K562 (cell line): ENCODE data around the gene HINT3. TPM values are rescaled to one million over a fixed set of nuclear protein-coding genes. Genes with fewer than 3 reads are reported as not detected.
A peak's percentile ranks its signal among the peaks of the same experiment; 100 is the strongest.

Experiments
- ATAC-seq: fragments of 200-7000 bp; cut with Tn5 transposase; 3 replicates; pipeline ENCODE4 v1.9.1; 2020; ENCODE audit warnings: moderate library complexity
- BruUV-seq: library from RNA; stranded (reverse); fragments of 400-500 nt; replicated peaks from 2 replicates; lab custom pipeline; 2021; lab: Mats Ljungman, UMichigan
- CTCF ChIA-PET: fragments of 300-600 bp; formaldehyde crosslinking; extraction: SDS; loops from one replicate; lab custom pipeline; 2021; ENCODE audit warnings: low intra/inter-chr PET ratio; lab: Yijun Ruan, JAX
- POLR2A ChIA-PET: fragments of 300-600, 350-650 bp; sonication (Branson Sonifier 250); formaldehyde crosslinking; extraction: SDS; loops from one replicate; lab custom pipeline; 2021; ENCODE audit warnings: antibody characterized with exemption, inconsistent platforms; lab: Yijun Ruan, JAX
- DNase-seq, 4 experiments: peaks; one replicate each; pipeline versions ENCODE4 v3.0.0 to v3.0.0-alpha.2; 2011 to 2018; ENCODE audit warnings: low spot score in 3 of 4, mixed read lengths in 3 of 4; ENCODE audit errors: extremely low read depth in 1 of 4
- FAIRE-seq: peaks from 2 replicates; lab custom pipeline; 2011; peaks lifted over from hg19 to GRCh38; lab: Jason Lieb, UNC
- H2AFZ ChIP-seq: 2 replicates; pipeline ENCODE4 v1.6.0; 2011; ENCODE audit warnings: low read depth, low read length, control low read depth, inconsistent platforms
- H3K27ac ChIP-seq: fragments of 200-600 bp; 3 replicates; pipeline ENCODE4 v1.8.0; 2011; ENCODE audit warnings: low read depth, mild to moderate bottlenecking, control low read depth, inconsistent platforms, low read length, moderate library complexity, mixed read lengths; ENCODE audit errors: extremely low read depth
- H3K27me3 ChIP-seq, 2 experiments: fragments of 300-600 bp in 1 of 2; 2 replicates in 1 of 2; 3 replicates in 1 of 2; pipeline versions ENCODE4 v1.6.0 to v1.8.0; 2011; ENCODE audit warnings: inconsistent platforms in 2 of 2, low read length in 2 of 2, mild to moderate bottlenecking in 1 of 2, mixed read lengths in 1 of 2, moderate library complexity in 1 of 2; ENCODE audit not compliant: control insufficient read depth in 2 of 2, insufficient read depth in 2 of 2
- H3K36me3 ChIP-seq: fragments of 300-600 bp; 3 replicates; pipeline ENCODE4 v1.8.0; 2011; ENCODE audit warnings: mild to moderate bottlenecking, low read length, inconsistent platforms; ENCODE audit not compliant: control insufficient read depth, insufficient read depth
- H3K4me1 ChIP-seq, 2 experiments: fragments of 200-600 bp in 1 of 2; replicated peaks in 1 of 2; 2 replicates in 1 of 2; 3 replicates in 1 of 2; pipeline versions ENCODE4 v1.5.1 to v1.8.0; 2011; ENCODE audit warnings: inconsistent platforms in 2 of 2, low read length in 2 of 2, mild to moderate bottlenecking in 1 of 2, mixed read lengths in 1 of 2, moderate library complexity in 1 of 2; ENCODE audit not compliant: control insufficient read depth in 2 of 2, insufficient read depth in 2 of 2
- H3K4me2 ChIP-seq: 2 replicates; pipeline ENCODE4 v1.6.1; 2011; ENCODE audit warnings: low read length, control low read depth, inconsistent platforms, mixed read lengths; ENCODE audit not compliant: insufficient read depth
- H3K4me3 ChIP-seq: fragments of 200-600 bp; sonication (generic), shearing (Covaris generic); 2 replicates; pipeline ENCODE4 v1.5.1; 2016; ENCODE audit warnings: control low read depth, inconsistent platforms
- H3K79me2 ChIP-seq: fragments of 200-600 bp; 3 replicates; pipeline ENCODE4 v1.8.0; 2011; ENCODE audit warnings: low read length, inconsistent platforms; ENCODE audit not compliant: control insufficient read depth, insufficient read depth
- H3K9ac ChIP-seq, 2 experiments: 2 replicates each; pipeline versions ENCODE4 v1.6.0 to v1.6.1; 2011; ENCODE audit warnings: low read depth in 2 of 2, low read length in 2 of 2, control low read depth in 1 of 2, inconsistent platforms in 1 of 2, mild to moderate bottlenecking in 1 of 2, mixed read lengths in 1 of 2; ENCODE audit not compliant: insufficient read depth in 1 of 2
- H3K9me1 ChIP-seq: one replicate; pipeline ENCODE4 v1.6.0; 2011; ENCODE audit warnings: inconsistent platforms, mild to moderate bottlenecking, low read length, moderate library complexity; ENCODE audit not compliant: control insufficient read depth, insufficient read depth
- H3K9me3 ChIP-seq: replicated peaks from 2 replicates; pipeline ENCODE4 v1.5.1; 2011; ENCODE audit warnings: low read depth, low read length, inconsistent platforms; ENCODE audit not compliant: control insufficient read depth, insufficient read depth
- H4K20me1 ChIP-seq: replicated peaks from 2 replicates; pipeline ENCODE4 v1.6.1; 2011; ENCODE audit warnings: low read length, inconsistent platforms, mixed read lengths; ENCODE audit not compliant: control insufficient read depth, insufficient read depth
- BDP1 ChIP-seq: IDR thresholded peaks from 3 replicates; pipeline ENCODE4 v1.6.1; 2011; ENCODE audit not compliant: insufficient read length, insufficient read depth
- CBX8 ChIP-seq: fragments of 200-600 bp; sonication (generic); IDR thresholded peaks from 2 replicates; pipeline ENCODE4 v1.6.1; 2012; ENCODE audit warnings: borderline replicate concordance, mixed run types, low read depth, mild to moderate bottlenecking, moderate library complexity, mixed read lengths, low read length, control low read depth, inconsistent platforms; ENCODE audit not compliant: poor library complexity, severe bottlenecking; ENCODE audit errors: extremely low read depth
- CHD4 ChIP-seq: fragments of 200-600 bp; sonication (generic); IDR thresholded peaks from 3 replicates; pipeline ENCODE4 v1.6.1; 2012; ENCODE audit warnings: low read depth, mild to moderate bottlenecking, mixed read lengths, low read length, inconsistent platforms; ENCODE audit not compliant: insufficient read depth, insufficient replicate concordance, poor library complexity, severe bottlenecking
- CREB3 ChIP-seq: fragments of 450-650 bp; conservative IDR thresholded peaks from 2 replicates; pipeline ENCODE4 v1.6.1; 2016; ENCODE audit warnings: missing genetic modification characterization, low read depth, mild to moderate bottlenecking, missing compliant biosample characterization, moderate library complexity
- ELF2 ChIP-seq: fragments of 250-450 bp; sonication (Bioruptor Pico); IDR thresholded peaks from 2 replicates; pipeline ENCODE4 v1.5.0; 2021; ENCODE audit warnings: mild to moderate bottlenecking
- MIER1 ChIP-seq: fragments of 450-650 bp; IDR thresholded peaks from 2 replicates; pipeline ENCODE4 v1.6.1; 2016; ENCODE audit warnings: antibody characterized with exemption, mild to moderate bottlenecking, low read depth
- NCOA2 ChIP-seq, 2 experiments: fragments of 450-650 bp; IDR thresholded peaks; 2 replicates each; pipeline ENCODE4 v1.6.1; 2018; ENCODE audit warnings: mild to moderate bottlenecking in 2 of 2, moderate library complexity in 1 of 2; ENCODE audit not compliant: partially characterized antibody in 2 of 2
- NFIC ChIP-seq: fragments of 450-650 bp; IDR thresholded peaks from 2 replicates; pipeline ENCODE4 v1.6.1; 2017; ENCODE audit warnings: mild to moderate bottlenecking, inconsistent platforms
- NR4A1 ChIP-seq, 2 experiments: fragments of 250-450 bp in 1 of 2; fragments of 450-650 bp in 1 of 2; sonication (Bioruptor Pico) in 1 of 2; IDR thresholded peaks; 2 replicates each; pipeline versions ENCODE4 v1.4.0 to v1.6.1; 2016 to 2020; ENCODE audit warnings: mild to moderate bottlenecking in 2 of 2, missing compliant biosample characterization in 1 of 2, missing genetic modification characterization in 1 of 2, moderate library complexity in 1 of 2
- POLR2A ChIP-seq: fragments of 450-650 bp; conservative IDR thresholded peaks from 2 replicates; pipeline ENCODE4 v1.6.1; 2016
- PRDM10 ChIP-seq: fragments of 450-650 bp; IDR thresholded peaks from 2 replicates; pipeline ENCODE4 v1.6.1; 2018; ENCODE audit not compliant: partially characterized antibody
- RCOR1 ChIP-seq, 2 experiments: IDR thresholded peaks; 2 replicates each; pipeline ENCODE4 v1.6.1; 2012; ENCODE audit warnings: low read depth in 2 of 2, low read length in 2 of 2, borderline replicate concordance in 1 of 2, improper control_type of control experiment in 1 of 2
- ZEB2 ChIP-seq: fragments of 450-650 bp; IDR thresholded peaks from 2 replicates; pipeline ENCODE4 v1.6.1; 2016
- ZNF24 ChIP-seq: fragments of 450-650 bp; IDR thresholded peaks from 2 replicates; pipeline ENCODE4 v1.6.1; 2016
- ZNF449 ChIP-seq: fragments of 250-450 bp; sonication (Bioruptor Pico); IDR thresholded peaks from 2 replicates; pipeline ENCODE4 v1.8.0; 2022; ENCODE audit warnings: moderate library complexity, mild to moderate bottlenecking, inconsistent platforms
- whole genome bisulfite sequencing: fragments of 100-300 bp; shearing (Covaris generic); methylation state at CpG from one replicate; pipeline ENCODE4 v1.1.6; 2016; ENCODE audit warnings: low coverage, mixed read lengths; ENCODE audit not compliant: insufficient coverage; ENCODE audit errors: missing lambda C conversion rate; 5-methylcytosine and 5-hydroxymethylcytosine counted together
- in situ Hi-C: fragments of 300-500 bp; cut with MboI; formaldehyde crosslinking; loops from 4 replicates; pipeline ENCODE4 v1.15.0; 2018; ENCODE audit warnings: inconsistent platforms, mixed read lengths
- intact Hi-C: fragments of 100-400 bp; cut with micrococcal nuclease; formaldehyde crosslinking; loops from 2 replicates; pipeline ENCODE4 v1.14.2; 2022
- polyA plus RNA-seq, 8 experiments: library from polyadenylated mRNA; depleted of rRNA in 4 of 8; stranded (reverse) in 5 of 8; unstranded in 3 of 8; fragments of >200 nt; fragmentation: Nextera tagmentation in 2 of 8; fragmentation: Illumina TruSeq in 1 of 8; extraction: Ambion mirVana in 2 of 8; extraction: Trizol in 1 of 8; gene quantifications; 2 replicates each; pipeline versions ENCODE4 v1.2.1 to v1.2.3, GENCODE V29; 2011 to 2014; ENCODE audit warnings: inconsistent platforms in 1 of 8, missing spikeins in 1 of 8
- total RNA-seq, 7 experiments: library from RNA; depleted of rRNA in 6 of 7; stranded (reverse); fragments of >200 nt in 6 of 7; fragmentation: Illumina TruSeq in 2 of 7; extraction: Trizol in 2 of 7; gene quantifications; 2 replicates each; pipeline versions ENCODE4 v1.2.1 to v1.2.3, GENCODE V29; 2011 to 2021; ENCODE audit warnings: low replicate concordance in 1 of 7

Gene HINT3
- total and polyA plus RNA-seq, 9 of the 15 experiments (the other 6 are each of a cell fraction or from before 2014, with no cell fraction given): 1.4 to 16.6 (median 10.8) TPM

GRCh38 chr6:125924697-125925358 lies 31.7 kb upstream of the HINT3 start:
- DNase-seq (no peak), ATAC-seq (no peak; the same call in 2 of the 3 replicates), FAIRE-seq (no peak)
- H3K4me2 ChIP-seq: no peak overlapping the region
- peak overlapping the region; percentile 70 for H3K27ac ChIP-seq
- 65% methylated on average over 2 of the region's 2 CpGs for WGBS
- BruUV-seq: no TSS peak
- H3K27me3 ChIP-seq: no peaks in the 10 kb centered on the region
- intact Hi-C loops: no loop called here
- no peaks in the 10 kb centered on the region for H4K20me1 ChIP-seq
- peaks cover 54% of the 10 kb centered on the region for H3K36me3 ChIP-seq
- no peak overlapping the region for H3K4me3 ChIP-seq
- H3K9ac ChIP-seq: peak overlapping the region; percentile 35 to 37; a peak in 2 of 4 replicates
- ChIA-PET CTCF (no interaction called here), POLR2A (interaction anchor here (1.0 to 3.7 kb wide), 5 partner anchors 11 to 138 kb away, joined by 3 to 14 read pairs (median 5); no protein-coding TSS in a partner anchor)
- H3K4me1 ChIP-seq: peaks cover 11 to 23% of the 10 kb centered on the region in 2 experiments
- H2AFZ ChIP-seq: peak overlapping the region; percentile 50; the same call in 1 of the 2 replicates
- no peaks in the 10 kb centered on the region for H3K9me1 ChIP-seq
- no peaks in the 10 kb centered on the region for H3K9me3 ChIP-seq
- in situ Hi-C loops: no loop called here
- peaks cover 3% of the 10 kb centered on the region; the same call in 1 of the 3 replicates for H3K79me2 ChIP-seq
- TF ChIP-seq ZNF24 (no peak), CBX8 (no peak), ELF2 (CRISPR knock-in tag) (no peak), PRDM10 (no peak), ZEB2 (no peak), NCOA2 (IDR thresholded peaks at IDR 0.05; ENCODE audit: partially characterized antibody in 2 of 2) (no peak), CHD4 (no peak), CREB3 (tag) (peak; percentile 35; the same call in 1 of the 2 replicates), RCOR1 (IDR thresholded peaks at IDR 0.05; ENCODE audit: borderline replicate concordance in 1 of 2, low read depth in 2 of 2, low read length in 2 of 2) (no peak), NR4A1 (CRISPR knock-in tag; IDR thresholded peaks at IDR 0.05) (no peak), NR4A1 (tag; IDR thresholded peaks at IDR 0.05) (peak; percentile 61; the same call in 1 of the 2 replicates), MIER1 (no peak), BDP1 (no peak), POLR2A (no peak), ZNF449 (CRISPR knock-in tag) (no peak), NFIC (no peak)
